PC-9 (cell line): Measurements from ENCODE around the gene ROBO1. TPM values are rescaled to one million over a fixed set of nuclear protein-coding genes. Genes with fewer than 3 reads are reported as not detected.

ENCODE experiments used
- BruUV-seq: library from RNA; stranded (reverse); fragments of 400-500 nt; replicated peaks from 2 replicates; lab custom pipeline; 2021; lab: Mats Ljungman, UMichigan
- CTCF ChIA-PET: fragments of 300-600 bp; sonication (Branson Sonifier 250); formaldehyde crosslinking; loops from one replicate; lab custom pipeline; 2022; ENCODE audit warnings: antibody characterized with exemption; lab: Charles Lee
- POLR2A ChIA-PET: fragments of 300-600 bp; sonication (Branson Sonifier 250); formaldehyde crosslinking; loops from one replicate; lab custom pipeline; 2022; ENCODE audit warnings: antibody characterized with exemption; ENCODE audit not compliant: unreplicated experiment; lab: Charles Lee
- DNase-seq, 2 experiments: peaks; one replicate each; pipeline versions ENCODE4 v3.0.0 to v3.0.0-alpha.2; 2015 to 2022; ENCODE audit warnings: mixed read lengths in 1 of 2
- H2AFZ ChIP-seq: fragments of 200-600 bp; sonication (generic); 2 replicates; pipeline ENCODE4 v1.8.1; 2017; ENCODE audit warnings: antibody characterized with exemption
- H3F3A ChIP-seq: fragments of 200-600 bp; sonication (generic); 2 replicates; pipeline ENCODE4 v1.8.1; 2017; ENCODE audit warnings: antibody characterized with exemption, mild to moderate bottlenecking, low read depth; ENCODE audit not compliant: insufficient read depth
- H3K27ac ChIP-seq: fragments of 200-600 bp; sonication (generic); 2 replicates; pipeline ENCODE4 v1.6.1; 2016; ENCODE audit warnings: mixed run types
- H3K27me3 ChIP-seq: fragments of 200-600 bp; sonication (generic); 2 replicates; pipeline ENCODE4 v1.6.1; 2016; ENCODE audit warnings: low read depth, mixed run types; ENCODE audit not compliant: insufficient read depth
- H3K36me3 ChIP-seq: fragments of 200-600 bp; sonication (generic); 2 replicates; pipeline ENCODE4 v1.6.1; 2016; ENCODE audit warnings: low read depth, mixed run types
- H3K4me1 ChIP-seq: fragments of 200-600 bp; sonication (generic); replicated peaks from 2 replicates; pipeline ENCODE4 v1.6.1; 2016; ENCODE audit warnings: mixed run types; ENCODE audit not compliant: insufficient read depth
- H3K4me2 ChIP-seq: fragments of 200-600 bp; sonication (generic); 2 replicates; pipeline ENCODE4 v1.6.1; 2017; ENCODE audit warnings: mixed run types
- H3K4me3 ChIP-seq: fragments of 200-600 bp; sonication (generic); 2 replicates; pipeline ENCODE4 v1.6.1; 2016; ENCODE audit warnings: mixed run types
- H3K79me2 ChIP-seq: fragments of 200-600 bp; sonication (generic); 2 replicates; pipeline ENCODE4 v1.6.1; 2017; ENCODE audit warnings: low read depth, mixed run types
- H3K9me2 ChIP-seq: fragments of 200-600 bp; sonication (generic); 2 replicates; pipeline ENCODE4 v1.8.1; 2017; ENCODE audit warnings: mild to moderate bottlenecking; ENCODE audit not compliant: insufficient read depth
- H3K9me3 ChIP-seq: fragments of 200-600 bp; sonication (generic); 2 replicates; pipeline ENCODE4 v1.8.1; 2016; ENCODE audit warnings: low read depth; ENCODE audit not compliant: insufficient read depth
- H4K20me1 ChIP-seq: fragments of 200-600 bp; sonication (generic); 2 replicates; pipeline ENCODE4 v1.8.1; 2017; ENCODE audit not compliant: insufficient read depth
- EZH2 ChIP-seq: fragments of 200-600 bp; sonication (generic); IDR thresholded peaks from 2 replicates; pipeline ENCODE4 v1.8.0; 2017; ENCODE audit warnings: antibody characterized with exemption, low read depth
- intact Hi-C: fragments of 100-400 bp; cut with micrococcal nuclease; formaldehyde crosslinking; loops from one replicate; pipeline ENCODE4 v1.10.0; 2022; ENCODE audit not compliant: unreplicated experiment
- total RNA-seq: library from RNA; stranded (reverse); gene quantifications from 2 replicates; pipeline ENCODE4 v1.2.3, GENCODE V29; 2021
- TF ChIP-seq, protein P1 (sequence below): fragments of 200-600 bp; sonication (generic); conservative IDR thresholded peaks from 2 replicates; pipeline ENCODE4 v1.6.1; 2017; ENCODE audit warnings: mixed run types, antibody characterized with exemption, mild to moderate bottlenecking, moderate library complexity

ROBO1 gene
- total RNA-seq, 1 experiment from 2014 or later, result 17.5 TPM

GRCh38 chr3:78926523-78926922 is 841.3 kb downstream of the ROBO1 start:
- H3K4me2 ChIP-seq, result no peak overlapping the region
- H3F3A ChIP-seq, result no peaks in the 10 kb centered on the region
- 0 out of 2 replicates have a peak, but pooled peaks cover 6% of the 10 kb centered on the region for H3K9me2 ChIP-seq
- no peak overlapping the region for H3K4me3 ChIP-seq
- H3K27ac ChIP-seq, result no peak overlapping the region
- BruUV-seq, result no TSS peak
- POLR2A ChIA-PET, result interaction anchor here (0.7 kb wide), 2 partner anchors 9 to 205 kb away, joined by 4 to 7 read pairs; no protein-coding TSS in a partner anchor
- TF ChIP-seq EZH2, result no peak
- no peaks in the 10 kb centered on the region for H3K79me2 ChIP-seq
- H3K36me3 ChIP-seq, result no peaks in the 10 kb centered on the region
- H3K27me3 ChIP-seq, result no peaks in the 10 kb centered on the region
- no peaks in the 10 kb centered on the region for H3K4me1 ChIP-seq
- no peaks in the 10 kb centered on the region for H3K9me3 ChIP-seq
- intact Hi-C loops, result no loop called here
- H4K20me1 ChIP-seq, result no peaks in the 10 kb centered on the region
- H2AFZ ChIP-seq, result no peak overlapping the region
- CTCF ChIA-PET, result no interaction called here
- DNase-seq, result no peak

DNA sequence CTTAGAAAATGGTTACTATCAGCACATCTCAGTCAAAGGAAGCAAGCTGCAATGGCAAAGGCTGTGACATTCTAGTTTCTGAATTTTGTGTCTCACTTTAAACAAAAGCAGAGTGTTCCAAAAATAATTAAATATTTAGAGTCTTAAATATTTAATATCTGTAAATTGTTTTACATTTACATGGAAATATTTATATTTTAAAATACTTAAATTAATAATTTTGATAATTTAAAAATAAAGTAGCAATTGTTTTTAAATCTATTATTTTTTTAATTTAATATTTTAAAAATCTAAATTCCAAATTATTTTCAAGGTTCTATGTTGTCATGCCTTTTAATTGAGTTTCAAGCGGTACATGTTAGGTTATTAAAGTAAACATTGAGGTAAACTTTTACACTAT is 843.1 kb downstream of the ROBO1 start:
- H3F3A ChIP-seq, result no peaks in the 10 kb centered on the region
- no peak overlapping the region for H3K27ac ChIP-seq
- no peaks in the 10 kb centered on the region for H3K36me3 ChIP-seq
- BruUV-seq, result no TSS peak
- TF ChIP-seq, protein P1, sequence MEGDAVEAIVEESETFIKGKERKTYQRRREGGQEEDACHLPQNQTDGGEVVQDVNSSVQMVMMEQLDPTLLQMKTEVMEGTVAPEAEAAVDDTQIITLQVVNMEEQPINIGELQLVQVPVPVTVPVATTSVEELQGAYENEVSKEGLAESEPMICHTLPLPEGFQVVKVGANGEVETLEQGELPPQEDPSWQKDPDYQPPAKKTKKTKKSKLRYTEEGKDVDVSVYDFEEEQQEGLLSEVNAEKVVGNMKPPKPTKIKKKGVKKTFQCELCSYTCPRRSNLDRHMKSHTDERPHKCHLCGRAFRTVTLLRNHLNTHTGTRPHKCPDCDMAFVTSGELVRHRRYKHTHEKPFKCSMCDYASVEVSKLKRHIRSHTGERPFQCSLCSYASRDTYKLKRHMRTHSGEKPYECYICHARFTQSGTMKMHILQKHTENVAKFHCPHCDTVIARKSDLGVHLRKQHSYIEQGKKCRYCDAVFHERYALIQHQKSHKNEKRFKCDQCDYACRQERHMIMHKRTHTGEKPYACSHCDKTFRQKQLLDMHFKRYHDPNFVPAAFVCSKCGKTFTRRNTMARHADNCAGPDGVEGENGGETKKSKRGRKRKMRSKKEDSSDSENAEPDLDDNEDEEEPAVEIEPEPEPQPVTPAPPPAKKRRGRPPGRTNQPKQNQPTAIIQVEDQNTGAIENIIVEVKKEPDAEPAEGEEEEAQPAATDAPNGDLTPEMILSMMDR, result no peak
- TF ChIP-seq EZH2, result no peak
- intact Hi-C loops, result no loop called here
- no peaks in the 10 kb centered on the region for H3K4me1 ChIP-seq
- H3K4me2 ChIP-seq, result no peak overlapping the region
- no peaks in the 10 kb centered on the region for H3K79me2 ChIP-seq
- H3K9me3 ChIP-seq, result no peaks in the 10 kb centered on the region
- 0 out of 2 replicates have a peak, but pooled peaks cover 6% of the 10 kb centered on the region for H3K9me2 ChIP-seq
- H3K4me3 ChIP-seq, result no peak overlapping the region
- H2AFZ ChIP-seq, result no peak overlapping the region
- no peaks in the 10 kb centered on the region for H4K20me1 ChIP-seq
- no peak for DNase-seq
- ChIA-PET POLR2A (no interaction called here), CTCF (no interaction called here)
- H3K27me3 ChIP-seq, result no peaks in the 10 kb centered on the region

DNA sequence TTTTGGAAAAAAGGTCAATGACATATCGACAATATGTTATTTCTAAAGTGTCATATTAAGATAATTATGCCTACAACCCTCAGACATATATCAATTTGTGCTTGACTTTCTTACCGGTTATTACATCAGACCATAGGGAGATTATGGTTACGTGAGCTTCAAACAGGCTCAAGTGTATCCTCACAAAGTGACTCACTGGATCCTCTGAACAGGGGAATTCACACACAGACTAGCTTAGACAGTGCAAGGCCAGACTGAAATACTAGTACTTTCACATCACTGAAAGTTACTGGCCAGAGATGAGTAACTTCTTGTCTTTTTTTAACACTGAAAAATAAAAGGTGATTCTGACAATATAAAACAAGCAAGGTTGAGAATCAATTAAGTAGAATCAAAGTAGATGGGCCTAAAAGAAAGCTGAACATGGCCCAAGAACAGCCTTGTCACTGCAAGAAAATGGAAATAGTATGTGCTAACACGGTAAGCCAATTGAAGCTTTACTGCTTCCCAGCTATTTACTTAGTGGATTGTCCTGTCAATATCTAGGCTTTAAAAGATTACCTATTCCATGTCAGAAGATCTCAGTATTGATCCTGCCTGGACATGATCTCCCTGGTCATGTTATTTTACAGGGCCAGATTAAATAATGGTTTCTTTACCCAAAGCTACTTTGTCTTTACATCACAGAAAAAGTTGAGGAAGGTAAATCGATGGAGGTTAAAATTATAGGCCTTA is 848.6 kb downstream of the ROBO1 start:
- H3K27ac ChIP-seq, result no peak overlapping the region
- H3K4me2 ChIP-seq, result no peak overlapping the region
- no TSS peak for BruUV-seq

More for the DNA sequence above, 848.6 kb downstream of the ROBO1 start:
- no peak for DNase-seq
- H3K9me2 ChIP-seq, result no peaks in the 10 kb centered on the region
- intact Hi-C loops, result no loop called here
- no peaks in the 10 kb centered on the region for H3K4me1 ChIP-seq
- H3K79me2 ChIP-seq, result no peaks in the 10 kb centered on the region
- H3K27me3 ChIP-seq, result no peaks in the 10 kb centered on the region
- no peaks in the 10 kb centered on the region; the same call in 1 of the 2 replicates for H4K20me1 ChIP-seq
- H3K36me3 ChIP-seq, result no peaks in the 10 kb centered on the region
- ChIA-PET CTCF (no interaction called here), POLR2A (no interaction called here)
- no peaks in the 10 kb centered on the region for H3K9me3 ChIP-seq
- no peak overlapping the region for H2AFZ ChIP-seq
- H3K4me3 ChIP-seq, result no peak overlapping the region
- no peaks in the 10 kb centered on the region for H3F3A ChIP-seq
- TF ChIP-seq, protein P1, result no peak
- TF ChIP-seq EZH2, result no peak
